NCI-H1105 treated with DMSO at 0.1 percent for 48 hours (cell line): ENCODE results near the gene ASH1L.
"Not testable (repeated sequence)": the region's sequence is repeated elsewhere in the genome, so short reads cannot be mapped to it uniquely, and the experiment has no call there.

Experiments used
- DNase-seq: peaks from one replicate; lab custom pipeline; 2025; lab: John Stamatoyannopoulos, UW

Gene ASH1L

GRCh38 chr1:155487541-155487940, 75.1 kb downstream of the ASH1L start:
- DNase-seq: no peak

GRCh38 chr1:155486952-155487351, 75.7 kb downstream of the ASH1L start:
- DNase-seq: not testable (repeated sequence)

- DNase-seq: no peak
Observed at GRCh38 chr1:155485945-155486344, 76.7 kb downstream of the ASH1L start.

GRCh38 chr1:155485222-155485621, 77.4 kb downstream of the ASH1L start:
- no peak for DNase-seq

GRCh38 chr1:155481741-155482241, 80.8 kb downstream of the ASH1L start:
- no peak for DNase-seq

DNA sequence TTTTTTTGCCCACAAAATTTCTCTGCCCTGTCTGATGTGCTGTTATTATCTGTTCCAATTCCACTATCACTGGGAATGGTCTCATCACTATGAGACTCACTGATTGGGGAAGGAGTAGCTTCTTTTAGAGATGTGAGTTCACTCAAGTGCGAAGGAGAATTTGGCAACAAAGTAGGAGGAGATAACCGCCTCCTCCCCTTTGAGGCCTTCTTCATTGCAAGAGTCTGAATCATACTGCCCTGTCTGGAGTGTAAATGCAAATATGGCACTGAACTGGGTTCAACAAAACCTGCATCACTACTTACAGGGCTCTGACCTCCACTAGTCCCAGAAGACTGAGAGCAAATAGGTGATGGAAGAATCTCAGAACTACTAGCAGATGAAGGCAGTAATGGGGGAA, 83.4 kb downstream of the ASH1L start:
- no peak for DNase-seq

GRCh38 chr1:155478270-155478852, 84.2 kb downstream of the ASH1L start:
- no peak for DNase-seq

- DNase-seq: no peak
Observed at GRCh38 chr1:155474146-155474545, 88.5 kb downstream of the ASH1L start.

GRCh38 chr1:155473151-155473821, 89.3 kb downstream of the ASH1L start:
- no peak for DNase-seq

DNA sequence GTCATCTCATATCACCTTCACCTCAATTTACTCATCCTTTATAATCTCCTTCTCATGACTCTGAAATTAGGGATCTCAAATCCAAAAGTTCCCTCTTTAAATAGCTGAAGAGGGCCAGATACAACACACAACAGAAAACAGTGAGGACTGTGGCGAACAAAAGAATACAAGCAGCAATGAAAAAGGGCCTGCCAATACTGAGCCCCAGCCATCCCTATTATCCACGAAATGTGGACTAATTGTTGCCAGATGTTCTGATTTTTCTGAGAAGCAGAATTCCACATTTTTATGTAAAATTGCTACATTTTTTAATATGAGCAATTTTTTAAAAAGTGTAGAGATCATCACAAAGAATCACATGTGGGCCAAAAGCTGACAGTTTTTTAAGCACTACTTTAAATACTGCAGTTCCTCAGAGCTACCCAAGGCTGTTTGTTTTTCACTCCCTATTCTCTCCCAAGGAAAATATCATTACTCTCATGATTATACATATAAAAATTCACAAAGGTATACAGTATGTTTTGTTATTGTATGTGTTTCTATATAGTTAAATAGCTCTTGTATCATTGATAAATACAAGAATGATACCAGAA, 90.0 kb downstream of the ASH1L start:
- no peak for DNase-seq

- no peak for DNase-seq
Observed at GRCh38 chr1:155471891-155472290, 90.7 kb downstream of the ASH1L start.

- DNase-seq: no peak
Observed at GRCh38 chr1:155471026-155471425, 91.6 kb downstream of the ASH1L start.

DNA sequence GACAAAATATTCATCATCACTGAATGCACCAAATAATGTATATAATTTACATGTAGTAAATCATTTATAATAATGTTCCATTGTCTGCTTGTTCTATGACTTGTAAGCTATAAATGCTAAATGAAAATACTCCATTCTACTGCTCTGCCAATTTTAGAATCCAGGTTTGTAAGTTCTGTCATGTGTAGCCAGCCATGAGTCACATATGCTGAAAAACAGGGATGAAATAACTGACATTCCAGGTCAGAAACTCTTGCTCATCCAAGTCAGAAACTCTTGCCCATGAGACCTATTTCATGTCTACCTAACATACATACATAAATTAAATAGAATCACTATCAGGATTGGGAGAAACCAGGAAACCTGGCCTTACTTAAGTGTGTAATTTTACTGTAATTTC, 95.6 kb downstream of the ASH1L start:
- DNase-seq: no peak

DNA sequence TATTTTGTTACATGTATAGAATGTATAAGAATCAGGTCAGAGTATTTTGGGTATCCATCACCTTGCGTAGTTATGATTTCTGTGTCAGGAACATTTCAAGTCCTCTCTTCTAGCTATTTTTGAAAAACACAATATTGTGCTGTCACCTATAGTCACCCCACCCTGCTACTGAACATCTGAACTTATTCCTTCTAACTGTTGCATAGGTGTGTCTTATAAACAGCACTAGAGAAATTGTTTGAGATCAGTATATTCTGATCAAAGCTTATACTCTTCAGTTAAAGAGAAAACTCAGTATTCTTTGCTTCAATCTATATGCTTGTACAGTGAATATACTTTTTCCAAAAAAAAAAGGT, 96.0 kb downstream of the ASH1L start:
- DNase-seq: no peak

GRCh38 chr1:155463865-155464650, 98.5 kb downstream of the ASH1L start:
- no peak for DNase-seq

GRCh38 chr1:155458111-155458510, 104.5 kb downstream of the ASH1L start:
- DNase-seq: no peak

- no peak for DNase-seq
Observed at GRCh38 chr1:155457266-155457665, 105.3 kb downstream of the ASH1L start.

DNA sequence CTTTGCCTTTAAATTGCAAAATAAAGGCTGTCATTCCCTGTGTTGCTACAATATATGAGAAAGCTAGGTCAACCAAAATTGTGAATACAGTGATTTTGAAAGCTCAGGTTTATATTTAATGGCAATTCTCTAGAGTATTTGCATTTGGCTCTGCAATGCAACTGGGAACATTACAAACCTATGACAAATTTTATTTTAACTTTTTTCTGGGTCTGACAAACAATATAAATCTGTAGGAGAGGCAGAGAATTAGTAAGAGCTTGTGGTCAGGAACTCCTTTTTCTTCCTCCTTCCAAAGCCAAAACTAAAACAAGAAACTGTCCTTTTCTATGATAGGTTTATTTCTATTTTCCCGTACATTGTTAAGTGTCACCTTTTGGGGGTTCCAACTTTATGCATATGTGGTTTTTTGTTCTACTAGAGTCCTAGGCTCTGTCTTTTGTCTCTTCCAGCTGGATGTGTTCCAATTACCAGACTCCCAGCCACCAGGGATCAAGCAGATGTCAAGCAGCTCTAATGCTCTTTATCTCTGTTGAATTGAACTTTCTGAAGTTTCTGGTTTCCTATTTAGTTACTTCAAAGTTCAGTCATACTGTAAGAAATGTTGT, 106.9 kb downstream of the ASH1L start:
- DNase-seq: no peak

- no peak for DNase-seq
Observed at GRCh38 chr1:155454096-155454495, 108.5 kb downstream of the ASH1L start.

DNA sequence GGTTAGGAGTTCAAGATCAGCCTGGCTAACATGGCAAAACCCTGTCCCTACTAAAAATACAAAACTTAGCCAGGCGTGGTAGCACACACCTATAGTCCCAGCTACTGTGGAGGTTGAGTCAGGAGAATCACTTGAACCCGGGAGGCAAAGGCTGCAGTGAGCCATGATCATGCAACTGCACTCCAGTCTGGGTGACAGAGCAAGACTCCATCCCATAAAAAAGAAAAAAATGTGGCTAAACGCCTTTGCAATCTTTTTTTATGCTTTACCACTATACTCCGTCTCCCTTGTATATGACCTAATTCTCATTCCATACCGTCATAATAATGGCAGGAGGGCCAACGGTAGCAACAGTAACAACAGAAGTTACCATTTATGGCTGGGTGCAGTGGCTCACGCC, 109.5 kb downstream of the ASH1L start:
- DNase-seq: no peak

DNA sequence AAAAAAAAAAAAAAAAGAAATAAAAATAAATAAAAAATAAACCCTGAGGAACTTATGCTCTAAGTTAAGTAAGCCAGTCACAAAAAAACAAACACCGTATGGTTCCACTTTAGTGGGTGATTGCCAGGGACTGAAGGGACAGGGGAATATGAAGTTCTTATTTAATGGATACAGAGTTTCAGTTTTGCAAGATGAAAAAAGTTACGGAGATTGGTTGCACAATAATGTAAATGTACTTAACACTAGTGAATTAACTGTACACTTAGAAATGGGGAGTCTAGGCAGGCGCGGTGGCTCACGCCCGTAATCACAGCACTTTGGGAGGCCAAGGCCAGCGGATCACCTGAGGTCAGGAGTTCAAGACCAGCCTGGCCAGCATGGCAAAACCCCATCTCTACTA, 111.4 kb downstream of the ASH1L start:
- no peak for DNase-seq

DNA sequence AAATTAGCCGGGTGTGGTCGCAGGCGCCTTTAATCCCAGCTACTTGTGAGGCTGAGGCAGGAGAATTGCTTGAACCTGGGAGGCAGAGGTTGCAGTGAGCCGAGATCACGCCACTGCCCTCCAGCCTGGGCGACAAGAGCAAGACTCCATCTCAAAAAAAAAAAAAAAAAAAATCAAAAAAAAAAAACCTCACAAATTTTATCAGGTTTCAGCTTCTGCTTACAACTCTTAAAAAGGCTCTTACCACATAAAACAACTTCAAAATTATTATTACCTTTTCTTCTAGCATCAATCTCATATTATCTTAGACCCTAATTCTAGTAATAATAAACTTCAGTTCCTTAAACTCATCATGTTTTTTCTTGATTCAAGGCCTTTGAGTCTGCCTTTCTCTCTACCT, 120.2 kb downstream of the ASH1L start:
- DNase-seq: not testable (repeated sequence)
